Activated naive CD8-positive, alpha-beta T cell treated with anti-CD3 and anti-CD28 coated beads, Interleukin-2, amount 50 U/mL, for 24 hours (primary cell): ENCODE data around the gene ROPN1L.

Experiments
- ATAC-seq: fragments of 150-1000 bp; cut with Tn5 transposase; one replicate; pipeline ENCODE4 v1.10.0; 2021
- DNase-seq: peaks from one replicate; pipeline ENCODE4 v3.0.0; 2021
- H3K27ac Mint-ChIP-seq: one replicate; pipeline ENCODE4 v1.8.0; 2021; ENCODE audit warnings: mild to moderate bottlenecking, mixed read lengths
- H3K27me3 Mint-ChIP-seq: one replicate; pipeline ENCODE4 v1.8.0; 2021; ENCODE audit warnings: mixed read lengths
- H3K36me3 Mint-ChIP-seq: one replicate; pipeline ENCODE4 v1.8.0; 2021; ENCODE audit warnings: low read depth, mixed read lengths
- H3K4me1 Mint-ChIP-seq: one replicate; pipeline ENCODE4 v1.8.0; 2021; ENCODE audit warnings: mixed read lengths
- H3K4me3 Mint-ChIP-seq: one replicate; pipeline ENCODE4 v1.8.0; 2021; ENCODE audit warnings: mild to moderate bottlenecking, moderate library complexity, mixed read lengths
- H3K9me3 Mint-ChIP-seq: one replicate; pipeline ENCODE4 v1.8.0; 2021; ENCODE audit warnings: mixed read lengths

ROPN1L gene

DNA sequence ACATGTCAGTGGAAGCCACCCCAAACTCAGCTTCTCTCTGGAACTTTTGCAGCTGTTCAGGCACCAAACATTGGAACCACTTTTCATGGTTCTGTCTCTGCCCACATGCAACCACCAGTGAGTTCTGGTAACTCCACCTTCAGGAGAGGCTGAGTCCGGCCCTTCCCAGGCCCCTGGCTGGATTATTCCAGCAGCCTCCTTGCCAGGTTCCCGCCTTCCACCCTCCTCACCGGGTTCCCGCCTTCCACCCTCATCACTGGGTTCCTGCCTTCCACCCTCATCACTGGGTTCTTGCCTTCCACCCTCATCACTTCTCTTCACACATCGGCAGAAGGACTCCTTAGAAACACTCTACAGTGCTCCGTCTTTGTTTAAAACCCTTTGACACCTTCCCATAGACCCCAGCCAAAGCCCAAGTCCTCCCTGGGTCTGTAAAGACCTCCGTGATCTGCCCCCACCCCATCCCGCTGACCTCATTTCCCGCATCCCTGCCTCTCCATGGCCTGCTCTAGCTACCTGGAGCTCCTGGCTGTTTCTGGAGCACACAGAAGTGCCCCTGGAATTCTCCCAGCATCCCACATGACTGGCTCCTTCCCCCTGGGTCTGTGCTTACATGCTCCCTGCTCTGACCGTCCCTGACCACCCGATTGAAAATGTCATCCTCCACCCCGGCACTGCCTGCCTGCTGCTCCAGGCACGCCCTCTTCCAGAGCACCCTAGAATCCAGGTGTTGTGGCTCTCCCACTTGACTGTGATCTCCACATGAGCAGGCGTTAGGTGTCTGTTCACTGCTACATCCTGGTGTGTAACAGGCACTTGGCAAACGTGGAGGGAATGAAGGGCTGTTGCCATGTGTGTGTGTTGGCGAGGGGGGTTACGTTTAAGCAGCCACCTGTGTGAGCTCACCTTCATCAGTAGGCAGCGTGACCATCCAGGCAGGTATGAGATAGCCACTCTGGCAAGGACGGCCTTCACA lies 17.7 kb downstream of the ROPN1L start:
- ATAC-seq (no peak), DNase-seq (no peak)
- Mint-ChIP-seq H3K9me3 (no peaks in the 10 kb centered on the region), H3K4me3 (no peak overlapping the region), H3K36me3 (no peaks in the 10 kb centered on the region), H3K4me1 (no peaks in the 10 kb centered on the region), H3K27ac (peak overlapping the region; percentile 6), H3K27me3 (no peaks in the 10 kb centered on the region)

GRCh38 chr5:10460252-10460906 lies 18.7 kb downstream of the ROPN1L start:
- no peaks in the 10 kb centered on the region for H3K36me3 Mint-ChIP-seq
- no peak for ATAC-seq
- no peak for DNase-seq

GRCh38 chr5:10461041-10461440 lies 19.4 kb downstream of the ROPN1L start:
- Mint-ChIP-seq H3K4me3 (no peak overlapping the region), H3K27me3 (no peaks in the 10 kb centered on the region), H3K36me3 (no peaks in the 10 kb centered on the region), H3K9me3 (no peaks in the 10 kb centered on the region), H3K27ac (no peak overlapping the region), H3K4me1 (no peaks in the 10 kb centered on the region)
- DNase-seq, result no peak
- ATAC-seq, result no peak

More at GRCh38 chr5:10460252-10460906, 18.7 kb downstream of the ROPN1L start:
- Mint-ChIP-seq H3K4me3 (no peak overlapping the region), H3K27ac (no peak overlapping the region), H3K27me3 (no peaks in the 10 kb centered on the region), H3K4me1 (no peaks in the 10 kb centered on the region), H3K9me3 (no peaks in the 10 kb centered on the region)

- Mint-ChIP-seq H3K9me3 (no peaks in the 10 kb centered on the region), H3K27ac (no peak overlapping the region), H3K36me3 (no peaks in the 10 kb centered on the region), H3K4me3 (no peak overlapping the region), H3K4me1 (peaks cover 1% of the 10 kb centered on the region), H3K27me3 (no peaks in the 10 kb centered on the region)
- DNase-seq (no peak), ATAC-seq (no peak)
These were observed 20.4 kb downstream of the ROPN1L start for GRCh38 chr5:10461904-10462555.

GRCh38 chr5:10463566-10463965 lies 21.9 kb downstream of the ROPN1L start:
- Mint-ChIP-seq H3K4me3 (no peak overlapping the region), H3K9me3 (no peaks in the 10 kb centered on the region), H3K27me3 (peaks cover 4% of the 10 kb centered on the region), H3K27ac (no peak overlapping the region), H3K36me3 (no peaks in the 10 kb centered on the region), H3K4me1 (peaks cover 11% of the 10 kb centered on the region)
- no peak for ATAC-seq
- DNase-seq, result no peak

DNA sequence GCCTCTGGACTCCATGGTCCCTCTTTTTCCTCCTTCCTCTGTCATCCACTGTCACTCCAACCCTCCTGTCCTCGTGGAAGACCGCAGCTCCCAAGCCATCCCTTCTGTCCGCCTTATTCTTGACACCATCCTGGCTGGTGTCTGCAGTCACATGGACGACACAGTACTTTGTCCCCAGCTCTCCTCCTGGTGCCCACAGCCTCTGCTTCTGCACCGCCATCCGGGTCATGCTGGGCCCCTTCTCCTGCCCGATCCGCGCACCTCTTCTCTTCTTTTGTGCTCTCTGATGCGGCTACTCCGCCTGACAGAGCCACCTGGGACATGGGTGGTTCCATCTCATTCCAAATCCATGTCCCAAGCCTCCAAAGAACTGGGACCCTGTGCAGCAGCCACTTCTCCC lies 22.5 kb downstream of the ROPN1L start:
- ATAC-seq (no peak), DNase-seq (no peak)
- Mint-ChIP-seq H3K27me3 (peaks cover 4% of the 10 kb centered on the region), H3K4me3 (no peak overlapping the region), H3K36me3 (no peaks in the 10 kb centered on the region), H3K27ac (no peak overlapping the region), H3K4me1 (peaks cover 11% of the 10 kb centered on the region), H3K9me3 (no peaks in the 10 kb centered on the region)

- H3K27me3 Mint-ChIP-seq, result peaks cover 4% of the 10 kb centered on the region
- H3K9me3 Mint-ChIP-seq, result no peaks in the 10 kb centered on the region
- H3K4me3 Mint-ChIP-seq, result no peak overlapping the region
- ATAC-seq, result no peak
- H3K36me3 Mint-ChIP-seq, result no peaks in the 10 kb centered on the region
- peaks cover 11% of the 10 kb centered on the region for H3K4me1 Mint-ChIP-seq
- no peak overlapping the region for H3K27ac Mint-ChIP-seq
- DNase-seq, result no peak
These were observed 24.0 kb downstream of the ROPN1L start for GRCh38 chr5:10465726-10466125.

DNA sequence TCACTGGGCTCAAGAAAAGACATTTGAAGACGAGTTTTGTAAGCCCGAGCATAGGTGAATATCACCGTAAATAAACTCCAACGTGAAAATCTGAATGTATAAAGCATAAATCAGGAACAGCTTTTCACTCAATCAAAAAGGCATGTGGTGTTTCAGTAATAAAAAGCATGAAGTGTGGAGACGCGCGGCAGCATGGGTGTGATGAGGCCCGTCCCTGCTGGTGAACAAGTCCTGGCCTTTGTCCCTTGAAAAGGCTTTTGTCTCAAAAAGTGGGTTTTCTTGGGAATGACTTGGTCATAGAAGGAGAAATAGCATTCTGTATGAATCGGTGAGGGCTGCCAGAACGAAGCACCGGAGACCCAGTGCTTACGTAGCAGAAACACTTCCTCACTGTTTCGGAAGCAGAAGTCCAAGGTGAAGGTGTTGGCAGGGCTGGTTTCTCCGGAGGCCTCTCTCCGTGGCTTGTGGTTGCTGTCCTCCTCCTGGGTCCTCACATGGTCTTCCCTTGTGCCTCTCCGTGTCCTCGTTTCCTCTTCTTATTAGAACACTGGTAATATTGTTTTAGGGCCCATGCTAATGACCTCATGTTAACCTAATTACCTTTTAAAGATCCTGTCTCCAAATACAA lies 24.9 kb downstream of the ROPN1L start:
- Mint-ChIP-seq H3K4me3 (no peak overlapping the region), H3K36me3 (no peaks in the 10 kb centered on the region), H3K4me1 (peaks cover 11% of the 10 kb centered on the region), H3K27me3 (peaks cover 4% of the 10 kb centered on the region), H3K27ac (no peak overlapping the region), H3K9me3 (no peaks in the 10 kb centered on the region)
- DNase-seq (no peak), ATAC-seq (no peak)

- ATAC-seq, result no peak
- Mint-ChIP-seq H3K9me3 (no peaks in the 10 kb centered on the region), H3K4me3 (no peak overlapping the region), H3K36me3 (no peaks in the 10 kb centered on the region), H3K4me1 (peaks cover 11% of the 10 kb centered on the region), H3K27me3 (peaks cover 4% of the 10 kb centered on the region), H3K27ac (no peak overlapping the region)
- no peak for DNase-seq
These were observed 25.9 kb downstream of the ROPN1L start for GRCh38 chr5:10467281-10468198.

- Mint-ChIP-seq H3K4me3 (no peak overlapping the region), H3K27me3 (peaks cover 4% of the 10 kb centered on the region), H3K9me3 (no peaks in the 10 kb centered on the region), H3K4me1 (peaks cover 11% of the 10 kb centered on the region), H3K36me3 (no peaks in the 10 kb centered on the region), H3K27ac (no peak overlapping the region)
- DNase-seq, result no peak
- ATAC-seq, result no peak
These were observed 26.6 kb downstream of the ROPN1L start for GRCh38 chr5:10468256-10468655.

DNA sequence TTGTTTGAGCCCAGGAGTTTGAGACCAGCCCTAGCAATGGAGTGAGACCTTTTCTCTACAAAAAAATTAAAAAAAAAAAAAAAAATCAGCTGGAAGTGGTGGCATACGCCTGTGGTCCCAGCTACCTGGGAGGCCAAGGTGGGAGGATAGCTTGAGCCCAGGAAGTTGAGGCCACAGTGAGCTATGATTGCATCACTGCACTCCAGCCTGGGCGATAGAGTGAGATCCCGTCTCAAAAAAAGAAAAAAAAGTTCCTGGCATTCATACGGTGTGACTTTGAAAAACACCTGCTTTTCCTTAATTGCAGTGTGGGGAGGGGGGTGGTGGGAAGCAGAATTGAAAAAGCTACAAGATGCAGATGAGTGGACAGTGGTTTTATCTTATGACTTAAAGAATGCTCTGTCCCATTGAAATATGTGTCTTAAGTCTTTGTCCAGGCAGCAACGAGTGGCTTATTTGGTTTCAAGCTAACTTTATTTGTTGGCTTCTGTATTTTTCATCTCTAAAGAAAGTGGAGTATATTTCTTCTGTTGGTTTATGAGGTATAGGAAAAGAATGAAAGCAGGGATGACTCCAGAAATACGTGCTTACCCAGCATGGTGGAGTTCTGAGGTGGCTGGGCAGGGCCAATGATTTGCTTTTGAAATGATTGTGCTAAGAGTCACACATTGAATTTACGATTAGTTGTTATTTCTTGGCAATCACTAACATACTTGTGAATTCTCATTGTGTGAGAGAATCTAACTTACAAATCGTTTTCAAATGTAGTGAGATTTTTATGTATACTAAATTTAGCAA lies 27.8 kb downstream of the ROPN1L start:
- Mint-ChIP-seq H3K27ac (no peak overlapping the region), H3K4me1 (peaks cover 11% of the 10 kb centered on the region), H3K9me3 (peaks cover 3% of the 10 kb centered on the region), H3K36me3 (no peaks in the 10 kb centered on the region), H3K4me3 (no peak overlapping the region), H3K27me3 (peaks cover 4% of the 10 kb centered on the region)
- no peak for DNase-seq
- no peak for ATAC-seq

- Mint-ChIP-seq H3K36me3 (no peaks in the 10 kb centered on the region), H3K4me1 (peaks cover 11% of the 10 kb centered on the region), H3K4me3 (no peak overlapping the region), H3K27ac (no peak overlapping the region), H3K27me3 (peaks cover 4% of the 10 kb centered on the region), H3K9me3 (peaks cover 12% of the 10 kb centered on the region)
- ATAC-seq (no peak), DNase-seq (no peak)
These were observed 29.0 kb downstream of the ROPN1L start for GRCh38 chr5:10470669-10471068.

GRCh38 chr5:10471677-10472076 lies 30.0 kb downstream of the ROPN1L start:
- no peaks in the 10 kb centered on the region for H3K36me3 Mint-ChIP-seq
- H3K4me3 Mint-ChIP-seq, result no peak overlapping the region
- H3K4me1 Mint-ChIP-seq, result peaks cover 11% of the 10 kb centered on the region
- H3K27me3 Mint-ChIP-seq, result peaks cover 7% of the 10 kb centered on the region
- ATAC-seq (no peak), DNase-seq (no peak)
- peaks cover 16% of the 10 kb centered on the region for H3K9me3 Mint-ChIP-seq
- no peak overlapping the region for H3K27ac Mint-ChIP-seq
